HCT116 (cell line): ENCODE results near the gene ETFA. TPM values are rescaled to one million over a fixed set of nuclear protein-coding genes. Genes with fewer than 3 reads are reported as not detected.

Experiments used
- ATAC-seq: fragments of 200-7000 bp; cut with Tn5 transposase; 2 replicates; pipeline ENCODE4 v1.9.1; 2020; ENCODE audit warnings: mild to moderate bottlenecking, moderate library complexity
- BruUV-seq: library from RNA; stranded (reverse); fragments of 400-500 nt; replicated peaks from 2 replicates; lab custom pipeline; 2021; lab: Mats Ljungman, UMichigan
- CTCF ChIA-PET: fragments of 300-600 bp; sonication (Branson Sonifier 250); formaldehyde crosslinking; loops from one replicate; lab custom pipeline; 2021; ENCODE audit warnings: antibody characterized with exemption; lab: Charles Lee
- POLR2A ChIA-PET: fragments of 300-600, 350-600 bp; sonication (Branson Sonifier 250); formaldehyde crosslinking; loops from one replicate; lab custom pipeline; 2021; ENCODE audit warnings: antibody characterized with exemption; lab: Charles Lee
- RAD21 ChIA-PET, 2 experiments: fragments of 300-600 bp; sonication (Branson Sonifier 250); formaldehyde crosslinking; loops; one replicate each; lab custom pipeline; 2023; ENCODE audit warnings: low total read pairs in 2 of 2; ENCODE audit not compliant: uncharacterized antibody in 2 of 2, unreplicated experiment in 2 of 2, low non-redundant PET in 1 of 2; lab: Charles Lee
- DNase-seq: peaks from one replicate; pipeline ENCODE4 v3.0.0-alpha.2; 2010; ENCODE audit warnings: low read depth, low spot score
- H2AFZ ChIP-seq: fragments of 200-600 bp; shearing (Covaris generic), sonication (generic); 2 replicates; pipeline ENCODE4 v1.6.1; 2017; ENCODE audit warnings: low read depth, mixed run types, mixed read lengths, antibody characterized with exemption, low read length; ENCODE audit not compliant: poor library complexity, severe bottlenecking
- H3K27ac ChIP-seq: 2 replicates; pipeline ENCODE4 v1.5.1; 2012; ENCODE audit warnings: low read depth, low read length
- H3K27me3 ChIP-seq: fragments of 200-600 bp; sonication (generic); 2 replicates; pipeline ENCODE4 v1.6.1; 2016; ENCODE audit warnings: mixed run types, low read length, mixed read lengths; ENCODE audit not compliant: insufficient read depth
- H3K36me3 ChIP-seq, 2 experiments: fragments of 200-500 bp in 1 of 2; fragments of 200-600 bp in 1 of 2; sonication (Bioruptor generic) in 1 of 2; sonication (generic) in 1 of 2; 2 replicates each; pipeline versions ENCODE4 v1.5.1 to v1.6.1; 2014 to 2016; ENCODE audit warnings: low read length in 2 of 2, inconsistent platforms in 1 of 2, mixed read lengths in 1 of 2, mixed run types in 1 of 2; ENCODE audit not compliant: insufficient read depth in 2 of 2, control insufficient read depth in 1 of 2
- H3K4me1 ChIP-seq, 2 experiments: fragments of 200-600 bp in 1 of 2; sonication (generic) in 1 of 2; 2 replicates each; pipeline versions ENCODE4 v1.5.1 to v1.6.1; 2012 to 2017; ENCODE audit warnings: low read length in 2 of 2, inconsistent platforms in 1 of 2, mild to moderate bottlenecking in 1 of 2, mixed read lengths in 1 of 2, mixed run types in 1 of 2, moderate library complexity in 1 of 2; ENCODE audit not compliant: insufficient read depth in 2 of 2, control insufficient read depth in 1 of 2
- H3K4me2 ChIP-seq: fragments of 200-600 bp; sonication (generic); 2 replicates; pipeline ENCODE4 v1.6.1; 2017; ENCODE audit warnings: mixed run types, low read length, mixed read lengths
- H3K4me3 ChIP-seq, 2 experiments: fragments of 200-600 bp in 1 of 2; sonication (generic) in 1 of 2; replicated peaks in 1 of 2; 2 replicates each; pipeline ENCODE4 v1.5.1; 2011 to 2016; ENCODE audit warnings: low read length in 2 of 2, control low read depth in 1 of 2, low read depth in 1 of 2, mild to moderate bottlenecking in 1 of 2, mixed read lengths in 1 of 2, mixed run types in 1 of 2
- H3K79me2 ChIP-seq: fragments of 200-600 bp; sonication (generic); 2 replicates; pipeline ENCODE4 v1.6.1; 2017; ENCODE audit warnings: mild to moderate bottlenecking, mixed run types, low read length, moderate library complexity, mixed read lengths; ENCODE audit not compliant: insufficient read depth
- H3K9ac ChIP-seq: fragments of 200-600 bp; sonication (generic); 2 replicates; pipeline ENCODE4 v1.6.1; 2016; ENCODE audit warnings: low read length, mixed read lengths
- H3K9me2 ChIP-seq: fragments of 200-600 bp; sonication (generic), shearing (Covaris generic); 2 replicates; pipeline ENCODE4 v1.6.1; 2017; ENCODE audit warnings: mixed run types, mild to moderate bottlenecking, moderate library complexity; ENCODE audit not compliant: insufficient read depth
- H3K9me3 ChIP-seq, 2 experiments: fragments of 200-500 bp in 1 of 2; fragments of 200-600 bp in 1 of 2; sonication (Bioruptor generic) in 1 of 2; sonication (generic) in 1 of 2; 2 replicates each; pipeline ENCODE4 v1.6.1; 2014 to 2017; ENCODE audit warnings: low read length in 2 of 2, mixed read lengths in 2 of 2, inconsistent platforms in 1 of 2, low read depth in 1 of 2, mild to moderate bottlenecking in 1 of 2, mixed run types in 1 of 2, moderate library complexity in 1 of 2; ENCODE audit not compliant: control insufficient read depth in 1 of 2, insufficient read depth in 1 of 2
- H4K20me1 ChIP-seq: fragments of 200-600 bp; sonication (generic), shearing (Covaris generic); 2 replicates; pipeline ENCODE4 v1.6.1; 2017; ENCODE audit warnings: mixed run types, mild to moderate bottlenecking, moderate library complexity; ENCODE audit not compliant: insufficient read depth
- ATF3 ChIP-seq: IDR thresholded peaks from 2 replicates; pipeline ENCODE4 v1.6.1; 2012
- CBX3 ChIP-seq: IDR thresholded peaks from 2 replicates; pipeline ENCODE4 v1.6.1; 2012; ENCODE audit warnings: low read depth
- CTCF ChIP-seq, 3 experiments: fragments of 200-600 bp in 1 of 3; sonication (generic) in 1 of 3; IDR thresholded peaks in 2 of 3; conservative IDR thresholded peaks in 1 of 3; 2 replicates each; pipeline ENCODE4 v1.5.1; 2012 to 2017; ENCODE audit warnings: low read depth in 2 of 3, low read length in 2 of 3, antibody characterized with exemption in 1 of 3, borderline replicate concordance in 1 of 3, control low read depth in 1 of 3, mild to moderate bottlenecking in 1 of 3, mixed read lengths in 1 of 3, mixed run types in 1 of 3, moderate library complexity in 1 of 3; ENCODE audit not compliant: insufficient read depth in 1 of 3
- EGR1 ChIP-seq: IDR thresholded peaks from 2 replicates; pipeline ENCODE4 v1.6.1; 2012; ENCODE audit warnings: low read depth
- POLR2AphosphoS5 ChIP-seq: IDR thresholded peaks from 2 replicates; pipeline ENCODE4 v1.6.1; 2011; ENCODE audit warnings: mild to moderate bottlenecking, low read depth, low read length, moderate library complexity
- RAD21 ChIP-seq: IDR thresholded peaks from 2 replicates; pipeline ENCODE4 v1.6.1; 2012; ENCODE audit warnings: low read depth, mild to moderate bottlenecking
- SIN3A ChIP-seq: IDR thresholded peaks from 2 replicates; pipeline ENCODE4 v1.6.1; 2012; ENCODE audit warnings: low read depth
- SRF ChIP-seq: IDR thresholded peaks from 2 replicates; pipeline ENCODE4 v1.6.1; 2012; ENCODE audit warnings: low read depth
- TCF7L2 ChIP-seq: IDR thresholded peaks from 2 replicates; pipeline ENCODE4 v1.7.0; 2011; ENCODE audit warnings: borderline replicate concordance, inconsistent platforms; ENCODE audit not compliant: insufficient read depth, insufficient read length; ENCODE audit errors: extremely low read depth
- intact Hi-C: fragments of 100-400 bp; cut with micrococcal nuclease; formaldehyde crosslinking; loops from 2 replicates; pipeline ENCODE4 v1.10.0; 2022
- total RNA-seq: library from RNA; stranded (reverse); gene quantifications from one replicate; pipeline ENCODE4 v1.2.1, GENCODE V29; 2021; ENCODE audit not compliant: unreplicated experiment

Gene ETFA
- total RNA-seq, 1 experiment from 2014 or later, result 144 TPM

GRCh38 chr15:76286271-76286879 lies 24.9 kb downstream of the ETFA start:
- DNase-seq (no peak), ATAC-seq (no peak)
- Histone ChIP-seq H3K27ac (no peak overlapping the region), H3K4me3 (no peak overlapping the region), H3K9me3 (no peaks in the 10 kb centered on the region), H3K4me2 (no peak overlapping the region), H2AFZ (no peak overlapping the region), H3K27me3 (no peaks in the 10 kb centered on the region), H3K9me2 (no peaks in the 10 kb centered on the region), H3K4me1 (no peaks in the 10 kb centered on the region), H3K79me2 (peaks cover 11% of the 10 kb centered on the region), H4K20me1 (no peaks in the 10 kb centered on the region), H3K9ac (no peak overlapping the region), H3K36me3 (peaks cover 19 to 22% of the 10 kb centered on the region in 2 experiments; a peak in 3 of 4 replicates)
- intact Hi-C loops, result no loop called here
- BruUV-seq, result no TSS peak
- POLR2A ChIA-PET, result no interaction called here
- TF ChIP-seq SIN3A (no peak), SRF (no peak), RAD21 (no peak), TCF7L2 (no peak), EGR1 (no peak), ATF3 (no peak), POLR2AphosphoS5 (no peak), CTCF (IDR thresholded peaks at IDR 0.05 in 2 of 3, conservative IDR thresholded peaks at IDR 0.05 in 1 of 3; ENCODE audit: borderline replicate concordance in 1 of 3, insufficient read depth in 1 of 3, low read depth in 2 of 3, low read length in 2 of 3) (no peak), CBX3 (no peak)
- CTCF ChIA-PET, result interaction anchor here (1.0 kb wide), 1 partner anchor 101 kb away, joined by 5 read pairs; no protein-coding TSS in a partner anchor
- RAD21 ChIA-PET, result no interaction called here
